ENCODE results near the gene WDFY2. TPM values are rescaled to one million over a fixed set of nuclear protein-coding genes. Genes with fewer than 3 reads are reported as not detected.
A peak's percentile ranks its signal among the peaks of the same experiment; 100 is the strongest.

WDFY2 gene
- total and polyA plus RNA-seq, 2 of the 8 experiments (the other 6 are each of a cell fraction or from before 2014, with no cell fraction given) = 13.9 to 29.0 TPM

- H3K27me3 ChIP-seq (replicated peaks in 1 of 4; ENCODE audit: control insufficient read depth in 3 of 4, extremely low read depth in 1 of 4, insufficient read depth in 3 of 4, low read length in 3 of 4) = no peaks in the 10 kb centered on the region
- H3K18ac ChIP-seq (ENCODE audit: extremely low read depth, low read length) = no peak overlapping the region
- no peak overlapping the region for H2BK5ac ChIP-seq (ENCODE audit: low read depth, low read length)
- H2BK12ac ChIP-seq (ENCODE audit: low read depth, low read length) = no peak overlapping the region
- no peak overlapping the region for H3K4ac ChIP-seq (replicated peaks; ENCODE audit: insufficient read length, low read depth, low read length)
- H4K5ac ChIP-seq (ENCODE audit: insufficient read length, low read depth, low read length) = no peak overlapping the region
- no peak overlapping the region for H3K9ac ChIP-seq (replicated peaks in 1 of 4; ENCODE audit: extremely low read depth in 1 of 4, low read depth in 3 of 4, low read length in 3 of 4)
- no peaks in the 10 kb centered on the region for H3K9me3 ChIP-seq (ENCODE audit: insufficient read depth in 2 of 2, low read depth in 1 of 2, low read length in 1 of 2)
- no peak overlapping the region for H3K23ac ChIP-seq (ENCODE audit: insufficient read length)
- H2BK15ac ChIP-seq (ENCODE audit: low read length) = no peak overlapping the region
- ChIA-PET POLR2A (ENCODE audit: partially characterized antibody) (interaction anchor here (1.2 kb wide), 1 partner anchor 21 kb away, joined by 3 read pairs; no protein-coding TSS in a partner anchor), CTCF (ENCODE audit: partially characterized antibody) (interaction anchor here (0.6 to 1.3 kb wide), 3 partner anchors 10 to 315 kb away, joined by 3 to 4 read pairs (median 3); no protein-coding TSS in a partner anchor)
- H3K56ac ChIP-seq (replicated peaks; ENCODE audit: insufficient read length, low read depth, low read length) = no peak overlapping the region
- FAIRE-seq (peak; percentile 36), DNase-seq (ENCODE audit: low read depth in 1 of 2, low spot score in 2 of 2) (no peak)
- no peak overlapping the region for H4K91ac ChIP-seq (replicated peaks; ENCODE audit: insufficient read length, low read length)
- 0 out of 2 replicates have a peak, but pooled peaks have one; percentile 26 for TF ChIP-seq TCF12 (IDR thresholded peaks at IDR 0.05; ENCODE audit: low read depth, low read length)
- TF ChIP-seq CBX8 (IDR thresholded peaks at IDR 0.05; ENCODE audit: borderline replicate concordance, low read depth, low read length) = no peak
- H3K79me1 ChIP-seq (ENCODE audit: low read depth, low read length) = no peaks in the 10 kb centered on the region; the same call in none of the 2 replicates
- no peak overlapping the region for H2AFZ ChIP-seq (ENCODE audit: low read length)
- H4K20me1 ChIP-seq (replicated peaks in 1 of 2; ENCODE audit: control insufficient read depth in 1 of 2, insufficient read depth in 2 of 2, low read length in 2 of 2) = no peaks in the 10 kb centered on the region
- no peaks in the 10 kb centered on the region for H3K23me2 ChIP-seq (ENCODE audit: low read depth, low read length)
- H2BK20ac ChIP-seq (ENCODE audit: low read length) = no peak overlapping the region
- H3K4me2 ChIP-seq (ENCODE audit: insufficient read depth in 1 of 2, low read depth in 2 of 2, low read length in 2 of 2) = no peak overlapping the region
- H4K8ac ChIP-seq (ENCODE audit: extremely low read depth, insufficient read depth, low read length) = no peak overlapping the region
- no peaks in the 10 kb centered on the region for H3K4me1 ChIP-seq (replicated peaks in 1 of 4; ENCODE audit: control insufficient read depth in 3 of 4, insufficient read depth in 4 of 4, low read length in 3 of 4)
- no peaks in the 10 kb centered on the region for H3K79me2 ChIP-seq (ENCODE audit: control insufficient read depth in 1 of 2, insufficient read depth in 2 of 2, low read length in 2 of 2)
- no peak overlapping the region for H3K4me3 ChIP-seq (ENCODE audit: extremely low read depth in 1 of 4, insufficient read depth in 2 of 4, low read depth in 3 of 4, low read length in 4 of 4)
- 73 to 100% methylated on average over 2 to 9 of the region's 9 CpGs for WGBS, 2 experiments (ENCODE audit: extremely low coverage in 1 of 2, insufficient coverage in 1 of 2, insufficient read length in 1 of 2, insufficient replicate concordance in 2 of 2, low coverage in 1 of 2, low lambda C conversion rate in 2 of 2, missing lambda C conversion rate in 1 of 2)
- H2BK120ac ChIP-seq (replicated peaks; ENCODE audit: low read depth, low read length) = no peak overlapping the region
- H3K36me3 ChIP-seq (ENCODE audit: control insufficient read depth in 2 of 4, insufficient read depth in 4 of 4, low read length in 3 of 4) = peaks cover 0 to 24% (median 2%) of the 10 kb centered on the region in 4 experiments; a peak in 3 of 8 replicates
- H3K14ac ChIP-seq (ENCODE audit: insufficient read length) = no peak overlapping the region
- 0 out of 2 replicates have a peak overlapping the region, but pooled peaks have one; percentile 11 for H2AK5ac ChIP-seq (ENCODE audit: low read depth, low read length)
- H3K27ac ChIP-seq (ENCODE audit: low read depth, low read length) = no peak overlapping the region
Observed at GRCh38 chr13:51747438-51748434, 163.5 kb downstream of the WDFY2 start.

All from H1 (cell line).